Measurements from ENCODE around the gene LAMA4.

LAMA4 gene

DNA sequence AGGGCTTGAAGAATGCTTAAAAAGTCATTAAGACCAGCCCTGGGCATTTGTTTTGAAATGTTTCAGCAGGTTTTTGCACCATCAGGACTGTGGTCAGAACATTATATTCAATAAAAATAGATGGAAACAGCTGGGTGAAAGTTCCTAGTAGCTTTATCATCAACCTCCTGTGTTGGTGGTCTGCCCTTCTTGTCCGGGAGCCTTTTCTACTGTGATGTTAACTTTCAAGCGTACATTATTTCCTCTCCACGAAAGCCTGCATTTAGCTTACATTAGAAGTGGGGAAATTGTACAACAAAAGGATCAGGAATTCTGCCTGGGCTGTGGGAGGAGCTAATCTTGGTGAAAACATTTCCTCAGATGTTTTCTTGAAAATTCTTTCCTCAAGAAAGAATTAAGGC, 71.1 kb downstream of the LAMA4 start:
- DNase-seq = no peak

- no peak for DNase-seq
Measured at GRCh38 chr6:112181130-112181529, 73.2 kb downstream of the LAMA4 start.

- DNase-seq = peak; percentile 76
Measured at GRCh38 chr6:112180095-112180820, 74.1 kb downstream of the LAMA4 start.

- DNase-seq = no peak
Measured at GRCh38 chr6:112179631-112180030, 74.7 kb downstream of the LAMA4 start.

DNA sequence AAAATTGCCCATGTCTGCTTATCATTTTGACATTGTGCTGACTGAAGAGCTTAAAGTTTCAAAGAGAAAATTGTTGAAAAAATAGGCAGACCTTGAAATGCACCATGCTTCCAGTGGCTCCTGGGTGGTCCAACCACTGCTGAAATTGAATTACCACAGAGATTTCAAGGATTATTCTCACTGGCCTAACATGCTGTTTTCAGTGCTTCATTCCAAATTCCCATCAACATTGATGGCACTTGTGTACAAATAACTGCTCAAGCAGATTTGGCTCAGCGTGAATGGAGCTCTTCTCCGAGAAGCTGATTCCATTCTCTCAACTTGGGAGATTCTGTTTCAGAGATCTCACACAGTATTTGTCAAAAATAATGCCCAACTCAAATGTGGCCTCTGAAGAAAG, 75.5 kb downstream of the LAMA4 start:
- DNase-seq = no peak

- no peak for DNase-seq
Measured at GRCh38 chr6:112177092-112177491, 77.3 kb downstream of the LAMA4 start.

DNA sequence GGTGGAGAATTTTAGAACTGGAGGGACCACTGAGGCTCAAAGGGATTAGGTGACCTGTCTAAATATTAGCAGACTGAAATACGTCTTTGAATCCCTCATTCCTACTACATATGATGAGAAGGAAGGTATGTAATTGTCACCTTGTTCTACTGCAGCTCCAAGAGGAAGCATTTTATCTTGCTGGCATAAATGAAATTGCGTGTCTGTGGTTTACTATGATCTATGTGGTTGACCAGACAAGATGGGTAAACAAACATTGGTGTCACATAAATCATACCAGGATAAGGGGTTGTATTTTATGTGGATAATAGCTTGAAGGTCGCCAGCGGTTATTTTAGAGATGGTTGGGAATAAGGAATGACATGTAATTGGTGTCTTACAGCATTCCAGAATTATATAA, 78.2 kb downstream of the LAMA4 start:
- no peak for DNase-seq

DNA sequence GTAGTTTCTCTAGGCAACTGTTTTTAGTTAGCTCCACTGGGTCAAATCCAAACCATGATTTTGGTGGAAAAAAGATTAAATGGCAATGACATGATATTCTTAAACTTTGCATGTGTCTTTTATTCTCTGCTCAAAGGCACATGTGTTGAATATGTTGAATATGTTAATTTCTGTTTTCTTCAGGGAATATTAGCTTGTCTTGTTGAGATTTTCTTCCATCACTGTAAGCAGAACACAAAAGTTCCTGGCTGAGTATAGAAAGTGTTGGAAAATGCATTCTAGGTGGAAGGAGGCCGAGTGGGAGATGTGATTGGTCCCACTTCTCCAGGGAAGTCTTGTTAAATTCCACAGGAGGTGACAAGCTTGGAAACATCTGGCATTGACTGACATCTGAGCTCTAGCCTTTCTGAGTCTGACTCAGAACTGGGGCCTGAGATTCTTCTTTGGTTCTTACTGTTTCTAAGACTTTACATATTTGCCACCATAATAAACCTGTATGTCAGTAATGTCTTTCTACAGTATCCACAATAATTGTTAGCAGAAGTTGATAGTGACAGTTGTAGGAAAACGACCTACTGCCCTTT, 81.1 kb downstream of the LAMA4 start:
- no peak for DNase-seq

GRCh38 chr6:112172540-112172939, 81.8 kb downstream of the LAMA4 start:
- no peak for DNase-seq

- no peak for DNase-seq
Measured at GRCh38 chr6:112169541-112169940, 84.8 kb downstream of the LAMA4 start.

DNA sequence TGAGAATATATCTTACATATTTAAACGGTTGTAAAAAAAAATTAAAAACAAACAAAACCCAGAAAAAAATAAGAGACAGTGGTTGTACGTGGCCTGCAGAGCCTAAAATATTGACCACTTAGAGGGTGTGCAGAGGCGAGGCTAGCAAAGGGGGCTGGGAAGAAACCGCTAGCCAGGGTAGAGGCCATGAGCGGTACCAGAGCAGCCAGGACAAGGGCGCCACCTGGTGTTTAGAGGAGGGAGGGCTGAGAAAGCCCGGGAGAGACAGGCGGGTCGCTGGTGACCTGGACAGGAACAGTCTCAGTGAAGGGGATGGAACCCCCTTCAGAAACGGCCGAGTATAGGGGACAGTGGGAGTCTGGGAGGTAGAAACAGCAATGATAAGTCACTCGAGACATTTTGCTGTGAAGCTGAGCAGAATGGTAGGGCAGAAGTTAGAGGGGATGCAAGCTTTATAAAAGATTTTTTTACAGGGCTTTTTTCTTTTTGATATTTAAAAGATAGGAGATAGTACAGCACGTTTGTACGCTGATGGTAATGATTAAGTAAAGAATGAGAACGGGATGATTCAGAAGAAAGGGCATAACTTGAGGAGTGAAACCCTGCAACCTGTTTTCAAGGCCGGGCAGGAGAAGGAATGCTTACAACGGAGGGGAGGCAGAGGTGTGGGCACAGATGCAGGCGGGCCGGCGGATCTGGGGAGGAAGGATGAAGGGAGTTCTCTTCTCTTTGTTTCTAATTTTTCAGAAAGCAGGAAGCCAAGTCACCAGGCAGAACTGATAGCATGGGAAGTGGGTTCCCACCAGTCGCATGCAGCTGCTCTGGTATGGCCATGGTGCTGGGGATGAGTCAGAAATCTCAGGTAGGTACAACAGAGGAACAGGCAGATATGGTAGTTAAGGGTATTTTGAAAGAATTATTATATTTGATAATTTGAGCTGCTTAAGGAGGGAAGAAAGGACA, 90.8 kb downstream of the LAMA4 start:
- no peak for DNase-seq

GRCh38 chr6:112160745-112161144, 93.6 kb downstream of the LAMA4 start:
- no peak for DNase-seq

DNA sequence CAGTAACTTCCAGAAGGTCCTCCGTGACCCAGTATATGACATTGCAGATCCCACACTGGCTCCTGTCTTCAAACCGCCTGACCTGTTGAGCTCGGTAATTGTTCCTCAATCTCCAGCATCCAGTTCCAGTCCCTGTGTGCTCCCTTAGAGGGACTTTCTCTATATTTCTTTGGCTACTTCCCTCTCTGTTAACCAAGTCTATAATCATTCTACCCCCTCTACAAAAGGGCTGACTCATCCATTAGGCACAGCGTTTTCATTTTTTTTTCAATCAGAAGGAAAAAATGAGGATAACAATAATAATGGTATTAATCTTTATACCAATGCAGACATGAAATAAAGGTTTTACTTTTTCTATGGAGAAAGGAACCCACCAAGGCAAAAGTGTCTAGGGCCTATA, 97.7 kb downstream of the LAMA4 start:
- DNase-seq = no peak

- DNase-seq = no peak
Measured at GRCh38 chr6:112155886-112156285, 98.5 kb downstream of the LAMA4 start.

DNA sequence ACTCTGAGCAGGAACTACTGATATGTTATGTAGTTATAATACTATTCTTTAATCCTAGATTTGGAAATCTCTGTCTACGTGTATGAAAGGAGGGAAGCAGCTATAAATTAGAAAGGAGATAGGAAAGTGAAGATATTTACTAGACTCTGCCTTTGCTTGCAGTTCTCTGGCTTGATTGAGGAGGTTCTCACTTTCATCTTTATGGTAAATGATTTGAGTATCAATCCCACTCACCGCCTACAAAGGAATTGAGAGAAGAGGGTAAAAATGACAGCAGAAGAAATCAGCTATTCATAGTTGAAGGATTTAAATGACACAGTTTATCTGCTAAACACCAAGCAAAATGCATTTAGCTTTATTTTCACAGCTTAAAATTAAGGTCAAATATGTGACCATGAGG, 99.7 kb downstream of the LAMA4 start:
- no peak for DNase-seq

GRCh38 chr6:112153926-112154607, 100.3 kb downstream of the LAMA4 start:
- no peak for DNase-seq

- DNase-seq = no peak
Measured at GRCh38 chr6:112150363-112150762, 104.0 kb downstream of the LAMA4 start.

GRCh38 chr6:112149719-112150263, 104.6 kb downstream of the LAMA4 start:
- DNase-seq = no peak

- DNase-seq = no peak
Measured at GRCh38 chr6:112149236-112149635, 105.1 kb downstream of the LAMA4 start.

- no peak for DNase-seq
Measured at GRCh38 chr6:112148103-112148502, 106.3 kb downstream of the LAMA4 start.

- no peak for DNase-seq
Measured at GRCh38 chr6:112145080-112145573, 109.2 kb downstream of the LAMA4 start.

- no peak for DNase-seq
Measured at GRCh38 chr6:112144145-112144926, 110.0 kb downstream of the LAMA4 start.
